Measurements from ENCODE around the gene SCNN1A. TPM values are rescaled to one million over a fixed set of nuclear protein-coding genes. Genes with fewer than 3 reads are reported as not detected.

SCNN1A gene
- total and polyA plus RNA-seq, 2 donors (not counting 3 experiments of a cell fraction or from before 2014, with no cell fraction given): 0.12 to 0.18 TPM

DNA sequence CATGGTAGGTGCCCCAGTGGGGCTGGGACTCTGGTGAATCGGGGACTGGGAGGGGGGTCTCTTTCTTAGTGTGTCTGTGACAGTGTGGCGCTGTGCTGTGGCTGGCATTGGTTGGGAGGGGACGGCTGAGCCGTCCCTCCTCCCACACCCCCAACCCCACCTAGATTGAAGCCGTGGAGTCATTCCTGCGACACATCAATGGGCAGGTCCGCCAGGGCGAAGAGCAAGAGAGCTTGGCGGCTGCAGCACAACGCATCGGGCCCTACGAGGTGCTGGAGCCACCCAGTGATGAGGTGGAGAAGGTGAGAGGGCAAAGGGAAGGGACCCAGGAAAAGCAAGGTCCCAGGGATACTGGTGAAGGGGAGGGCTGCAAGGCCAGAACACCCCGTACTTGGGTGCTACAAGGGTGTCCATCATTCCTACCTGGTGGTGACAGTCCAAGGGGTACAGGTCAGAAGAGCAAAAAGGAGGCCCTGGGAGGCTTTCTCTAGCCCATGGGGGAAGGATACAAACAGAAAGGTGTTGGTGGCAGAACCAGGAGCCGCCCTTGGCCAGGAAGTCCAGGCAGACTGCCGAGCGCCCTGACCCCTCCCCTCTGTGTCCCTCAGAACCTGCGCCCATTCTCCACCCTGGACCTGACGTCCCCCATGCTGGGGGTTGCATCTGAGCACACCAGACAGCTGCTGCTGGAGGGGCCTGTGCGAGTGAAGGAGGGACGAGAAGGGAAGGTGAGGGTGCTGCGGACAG is 57.5 kb downstream of the SCNN1A start:
- Histone ChIP-seq H3K9ac (replicated peaks; ENCODE audit: extremely low read depth, insufficient read depth, low read length) (no peak overlapping the region), H2AFZ (ENCODE audit: low read depth, low read length) (no peak overlapping the region), H3K9me1 (replicated peaks; ENCODE audit: control insufficient read depth, extremely low read depth, insufficient read depth, low read length) (no peaks in the 10 kb centered on the region), H3K27ac (ENCODE audit: insufficient read depth, low read depth, low read length) (no peak overlapping the region), H3K9me3 (replicated peaks; ENCODE audit: control insufficient read depth, insufficient read depth, low read length) (no peaks in the 10 kb centered on the region), H4K20me1 (replicated peaks; ENCODE audit: control insufficient read depth, extremely low read depth, insufficient read depth, low read length) (no peaks in the 10 kb centered on the region), H3K36me3 (ENCODE audit: control insufficient read depth in 2 of 2, extremely low read depth in 1 of 2, insufficient read depth in 2 of 2, low read length in 2 of 2) (no peaks in the 10 kb centered on the region), H3K4me3 (replicated peaks in 1 of 3; ENCODE audit: insufficient read depth in 1 of 3, low read depth in 1 of 3, low read length in 3 of 3) (no peak overlapping the region), H3K4me2 (ENCODE audit: insufficient read depth, low read length) (no peak overlapping the region), H3K4me1 (ENCODE audit: control insufficient read depth, extremely low read depth, insufficient read depth, low read length) (peaks cover 12% of the 10 kb centered on the region), H3K79me2 (ENCODE audit: control insufficient read depth, insufficient read depth, low read length) (no peaks in the 10 kb centered on the region), H3K27me3 (ENCODE audit: control insufficient read depth in 2 of 2, insufficient read depth in 2 of 2, low read length in 2 of 2) (no peaks in the 10 kb centered on the region)
- ChIA-PET CTCF (no interaction called here), POLR2A (no interaction called here)
- no peak for DNase-seq (ENCODE audit: low read depth, low spot score)
- FAIRE-seq: no peak
- BruUV-seq (replicated peaks): no TSS peak
- dilution Hi-C loops (cut with MboI; ENCODE audit: extremely low pct_ligation_motif_present, low sequenced_read_pairs): no loop called here
- TF ChIP-seq, protein P1, sequence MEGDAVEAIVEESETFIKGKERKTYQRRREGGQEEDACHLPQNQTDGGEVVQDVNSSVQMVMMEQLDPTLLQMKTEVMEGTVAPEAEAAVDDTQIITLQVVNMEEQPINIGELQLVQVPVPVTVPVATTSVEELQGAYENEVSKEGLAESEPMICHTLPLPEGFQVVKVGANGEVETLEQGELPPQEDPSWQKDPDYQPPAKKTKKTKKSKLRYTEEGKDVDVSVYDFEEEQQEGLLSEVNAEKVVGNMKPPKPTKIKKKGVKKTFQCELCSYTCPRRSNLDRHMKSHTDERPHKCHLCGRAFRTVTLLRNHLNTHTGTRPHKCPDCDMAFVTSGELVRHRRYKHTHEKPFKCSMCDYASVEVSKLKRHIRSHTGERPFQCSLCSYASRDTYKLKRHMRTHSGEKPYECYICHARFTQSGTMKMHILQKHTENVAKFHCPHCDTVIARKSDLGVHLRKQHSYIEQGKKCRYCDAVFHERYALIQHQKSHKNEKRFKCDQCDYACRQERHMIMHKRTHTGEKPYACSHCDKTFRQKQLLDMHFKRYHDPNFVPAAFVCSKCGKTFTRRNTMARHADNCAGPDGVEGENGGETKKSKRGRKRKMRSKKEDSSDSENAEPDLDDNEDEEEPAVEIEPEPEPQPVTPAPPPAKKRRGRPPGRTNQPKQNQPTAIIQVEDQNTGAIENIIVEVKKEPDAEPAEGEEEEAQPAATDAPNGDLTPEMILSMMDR (IDR thresholded peaks at IDR 0.05; ENCODE audit: extremely low read depth in 1 of 2, insufficient read depth in 1 of 2, low read depth in 1 of 2, low read length in 2 of 2): no peak
- TF ChIP-seq JUN (IDR thresholded peaks at IDR 0.05; ENCODE audit: borderline replicate concordance, insufficient read depth, insufficient read length, low read depth) (no peak), MYC (IDR thresholded peaks at IDR 0.05; ENCODE audit: low read depth, low read length) (no peak), GATA2 (IDR thresholded peaks at IDR 0.05; ENCODE audit: insufficient read depth, insufficient read length, low read depth, low read length) (no peak), EZH2 (IDR thresholded peaks at IDR 0.05; ENCODE audit: borderline replicate concordance, low read depth, low read length, severe bottlenecking) (no peak), POLR2AphosphoS5 (IDR thresholded peaks at IDR 0.05; ENCODE audit: insufficient read depth, low read depth, low read length) (no peak), POLR2A (IDR thresholded peaks at IDR 0.05; ENCODE audit: low read depth, low read length) (no peak), FOS (IDR thresholded peaks at IDR 0.05; ENCODE audit: borderline replicate concordance, insufficient read depth, low read length) (no peak)
- TF ChIP-seq, protein P2, sequence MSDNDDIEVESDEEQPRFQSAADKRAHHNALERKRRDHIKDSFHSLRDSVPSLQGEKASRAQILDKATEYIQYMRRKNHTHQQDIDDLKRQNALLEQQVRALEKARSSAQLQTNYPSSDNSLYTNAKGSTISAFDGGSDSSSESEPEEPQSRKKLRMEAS (IDR thresholded peaks at IDR 0.05; ENCODE audit: insufficient read depth, insufficient read length): no peak
- intact Hi-C loops (cut with micrococcal nuclease): no loop called here
